DND-41 (cell line): Measurements from ENCODE around the gene IRF5.

Experiments used
- ATAC-seq: fragments of 200-7000 bp; cut with Tn5 transposase; 3 replicates; pipeline ENCODE4 v1.9.1; 2021; ENCODE audit warnings: low read depth; ENCODE audit not compliant: insufficient read depth
- DNase-seq: peaks from one replicate; pipeline ENCODE4 v3.0.0-alpha.2; 2020
- H2AFZ ChIP-seq: 2 replicates; pipeline ENCODE4 v1.6.0; 2012; ENCODE audit warnings: low read depth, low read length
- H3K27ac ChIP-seq: 2 replicates; pipeline ENCODE4 v1.5.1; 2012; ENCODE audit warnings: low read length, inconsistent platforms
- H3K27me3 ChIP-seq: fragments of 200-600 bp; sonication (generic); 2 replicates; pipeline ENCODE4 v1.6.0; 2012; ENCODE audit warnings: low read length, mild to moderate bottlenecking, inconsistent platforms; ENCODE audit not compliant: insufficient read depth, poor library complexity
- H3K36me3 ChIP-seq: 2 replicates; pipeline ENCODE4 v1.5.1; 2012; ENCODE audit warnings: low read length, inconsistent platforms; ENCODE audit not compliant: insufficient read depth
- H3K4me1 ChIP-seq: 2 replicates; pipeline ENCODE4 v1.5.1; 2012; ENCODE audit warnings: mild to moderate bottlenecking, low read length; ENCODE audit not compliant: insufficient read depth
- H3K4me2 ChIP-seq: 2 replicates; pipeline ENCODE4 v1.6.0; 2012; ENCODE audit warnings: mild to moderate bottlenecking, moderate library complexity, low read length, inconsistent platforms; ENCODE audit not compliant: insufficient read depth
- H3K4me3 ChIP-seq, 2 experiments: fragments of 200-600 bp in 1 of 2; shearing (Covaris generic) in 1 of 2; 2 replicates each; pipeline ENCODE4 v1.5.1; 2012 to 2016; ENCODE audit warnings: inconsistent platforms in 2 of 2, low read length in 2 of 2, mild to moderate bottlenecking in 2 of 2, low read depth in 1 of 2, moderate library complexity in 1 of 2
- H3K79me2 ChIP-seq: 2 replicates; pipeline ENCODE4 v1.6.0; 2012; ENCODE audit warnings: low read length, inconsistent platforms; ENCODE audit not compliant: insufficient read depth
- H3K9ac ChIP-seq: 2 replicates; pipeline ENCODE4 v1.6.0; 2012; ENCODE audit warnings: low read depth, mild to moderate bottlenecking, inconsistent platforms, low read length, moderate library complexity
- H3K9me3 ChIP-seq: 2 replicates; pipeline ENCODE4 v1.5.1; 2012; ENCODE audit warnings: low read length, moderate library complexity, mild to moderate bottlenecking, inconsistent platforms; ENCODE audit not compliant: insufficient read depth, severe bottlenecking
- H4K20me1 ChIP-seq: 2 replicates; pipeline ENCODE4 v1.6.0; 2012; ENCODE audit warnings: low read length; ENCODE audit not compliant: insufficient read depth
- CTCF ChIP-seq: IDR thresholded peaks from 2 replicates; pipeline ENCODE4 v1.5.1; 2012; ENCODE audit warnings: borderline replicate concordance, low read length, moderate library complexity, mild to moderate bottlenecking; ENCODE audit not compliant: poor library complexity, severe bottlenecking; ENCODE audit errors: extremely low read depth
- EZH2 ChIP-seq: IDR thresholded peaks from 3 replicates; pipeline ENCODE4 v1.6.1; 2012; ENCODE audit warnings: borderline replicate concordance, low read depth, mild to moderate bottlenecking, moderate library complexity, low read length, inconsistent platforms; ENCODE audit not compliant: severe bottlenecking

The IRF5 gene, protein sequence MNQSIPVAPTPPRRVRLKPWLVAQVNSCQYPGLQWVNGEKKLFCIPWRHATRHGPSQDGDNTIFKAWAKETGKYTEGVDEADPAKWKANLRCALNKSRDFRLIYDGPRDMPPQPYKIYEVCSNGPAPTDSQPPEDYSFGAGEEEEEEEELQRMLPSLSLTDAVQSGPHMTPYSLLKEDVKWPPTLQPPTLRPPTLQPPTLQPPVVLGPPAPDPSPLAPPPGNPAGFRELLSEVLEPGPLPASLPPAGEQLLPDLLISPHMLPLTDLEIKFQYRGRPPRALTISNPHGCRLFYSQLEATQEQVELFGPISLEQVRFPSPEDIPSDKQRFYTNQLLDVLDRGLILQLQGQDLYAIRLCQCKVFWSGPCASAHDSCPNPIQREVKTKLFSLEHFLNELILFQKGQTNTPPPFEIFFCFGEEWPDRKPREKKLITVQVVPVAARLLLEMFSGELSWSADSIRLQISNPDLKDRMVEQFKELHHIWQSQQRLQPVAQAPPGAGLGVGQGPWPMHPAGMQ

GRCh38 chr7:128937647-128938543, at the start of gene IRF5:
TSS of gene IRF5 (plus strand) at chr7:128937927. CDS start at chr7:128942082, 4,155 bp downstream.
- no peaks in the 10 kb centered on the region for H4K20me1 ChIP-seq
- no peak for DNase-seq
- no peaks in the 10 kb centered on the region for H3K27me3 ChIP-seq
- TF ChIP-seq CTCF, result no peak
- TF ChIP-seq EZH2, result no peak
- no peak within 1 kb of the TSS for H3K27ac ChIP-seq
- H3K4me1 ChIP-seq, result no peaks in the 10 kb centered on the region
- no peak within 1 kb of the TSS for H3K9ac ChIP-seq
- no peaks in the 10 kb centered on the region for H3K36me3 ChIP-seq
- no peaks in the 10 kb centered on the region for H3K79me2 ChIP-seq
- no peaks in the 10 kb centered on the region for H3K9me3 ChIP-seq
- no peak within 1 kb of the TSS for H2AFZ ChIP-seq
- no peak within 1 kb of the TSS for H3K4me2 ChIP-seq
- ATAC-seq, result no peak
- H3K4me3 ChIP-seq, result no peak within 1 kb of the TSS

- H3K4me1 ChIP-seq, result no peaks in the 10 kb centered on the region
- H3K27me3 ChIP-seq, result no peaks in the 10 kb centered on the region
- TF ChIP-seq EZH2, result no peak
- TF ChIP-seq CTCF, result no peak
- no peaks in the 10 kb centered on the region for H3K9me3 ChIP-seq
- H3K79me2 ChIP-seq, result no peaks in the 10 kb centered on the region
- no peaks in the 10 kb centered on the region for H3K36me3 ChIP-seq
- no peak overlapping the region for H3K9ac ChIP-seq
- ATAC-seq, result no peak
- DNase-seq, result no peak
- no peak overlapping the region for H3K27ac ChIP-seq
- H2AFZ ChIP-seq, result no peak overlapping the region
- no peak overlapping the region for H3K4me3 ChIP-seq
- no peak overlapping the region for H3K4me2 ChIP-seq
- H4K20me1 ChIP-seq, result no peaks in the 10 kb centered on the region; the same call in 1 of the 2 replicates
Measured at GRCh38 chr7:128888039-128888755, 49.5 kb upstream of the IRF5 start.

- Histone ChIP-seq H3K9ac (no peak overlapping the region), H3K4me2 (no peak overlapping the region), H2AFZ (no peak overlapping the region), H3K36me3 (no peaks in the 10 kb centered on the region), H3K79me2 (no peaks in the 10 kb centered on the region), H3K27ac (no peak overlapping the region), H3K27me3 (no peaks in the 10 kb centered on the region), H3K4me3 (no peak overlapping the region), H3K9me3 (no peaks in the 10 kb centered on the region), H4K20me1 (no peaks in the 10 kb centered on the region; the same call in 1 of the 2 replicates), H3K4me1 (no peaks in the 10 kb centered on the region)
- TF ChIP-seq CTCF (no peak), EZH2 (no peak)
- no peak for ATAC-seq
- DNase-seq, result no peak
Measured at GRCh38 chr7:128888756-128889095, 49.0 kb upstream of the IRF5 start.
